C4-2B (cell line): ENCODE results near the gene POLR2L.

Experiments used
- H3K27ac ChIP-seq: fragments of 450-650 bp; 2 replicates; pipeline ENCODE4 v1.5.1; 2017
- CTCF ChIP-seq: fragments of 450-650 bp; conservative IDR thresholded peaks from 2 replicates; pipeline ENCODE4 v1.5.1; 2017; ENCODE audit warnings: mild to moderate bottlenecking
- ZFX ChIP-seq: fragments of 450-650 bp; IDR thresholded peaks from 2 replicates; pipeline ENCODE4 v1.6.1; 2017

Gene POLR2L

GRCh38 chr11:853682-854448, 11.5 kb upstream of the POLR2L start:
- no peak for TF ChIP-seq ZFX
- no peak for TF ChIP-seq CTCF
- no peak overlapping the region for H3K27ac ChIP-seq

GRCh38 chr11:852762-853161, 10.4 kb upstream of the POLR2L start:
- no peak overlapping the region for H3K27ac ChIP-seq
- TF ChIP-seq CTCF (no peak), ZFX (no peak)

GRCh38 chr11:850775-851763, 8.7 kb upstream of the POLR2L start:
- no peak overlapping the region for H3K27ac ChIP-seq
- TF ChIP-seq CTCF (no peak), ZFX (no peak)

GRCh38 chr11:849951-850774, 7.8 kb upstream of the POLR2L start:
- peak overlapping the region; percentile 36 for H3K27ac ChIP-seq
- TF ChIP-seq ZFX (peak; percentile 30; the same call in 1 of the 2 replicates), CTCF (no peak)

GRCh38 chr11:849104-849824, 6.9 kb upstream of the POLR2L start:
- H3K27ac ChIP-seq = peak overlapping the region; percentile 36
- TF ChIP-seq ZFX (no peak), CTCF (no peak)

- no peak overlapping the region for H3K27ac ChIP-seq
- no peak for TF ChIP-seq ZFX
- peak; percentile 96 for TF ChIP-seq CTCF
Measured at GRCh38 chr11:848380-848931, 6.1 kb upstream of the POLR2L start.
